BLaER1 (cell line): ENCODE data around the gene IL20RB.

ENCODE experiments used
- H3K27ac ChIP-seq: shearing (Covaris generic); formaldehyde crosslinking; 2 replicates; pipeline ENCODE4 v1.8.1; 2022
- H3K27me3 ChIP-seq: shearing (Covaris generic); formaldehyde crosslinking; 2 replicates; pipeline ENCODE4 v1.8.1; 2022
- H3K36me3 ChIP-seq: shearing (Covaris generic); formaldehyde crosslinking; 2 replicates; pipeline ENCODE4 v1.8.1; 2022
- H3K4me1 ChIP-seq: shearing (Covaris generic); formaldehyde crosslinking; 2 replicates; pipeline ENCODE4 v1.8.1; 2022
- H3K4me2 ChIP-seq: shearing (Covaris generic); formaldehyde crosslinking; 2 replicates; pipeline ENCODE4 v1.8.1; 2022
- H3K4me3 ChIP-seq: shearing (Covaris generic); formaldehyde crosslinking; 2 replicates; pipeline ENCODE4 v1.8.1; 2022
- H3K9ac ChIP-seq: shearing (Covaris generic); formaldehyde crosslinking; 2 replicates; pipeline ENCODE4 v1.8.1; 2022
- H3K9me3 ChIP-seq: shearing (Covaris generic); formaldehyde crosslinking; 2 replicates; pipeline ENCODE4 v1.8.1; 2022
- H4K20me1 ChIP-seq: shearing (Covaris generic); formaldehyde crosslinking; 2 replicates; pipeline ENCODE4 v1.8.1; 2022
- Cebpa-rat ChIP-seq: shearing (Covaris generic); IDR thresholded peaks from 2 replicates; pipeline ENCODE4 v1.8.1; 2022

The IL20RB gene

DNA sequence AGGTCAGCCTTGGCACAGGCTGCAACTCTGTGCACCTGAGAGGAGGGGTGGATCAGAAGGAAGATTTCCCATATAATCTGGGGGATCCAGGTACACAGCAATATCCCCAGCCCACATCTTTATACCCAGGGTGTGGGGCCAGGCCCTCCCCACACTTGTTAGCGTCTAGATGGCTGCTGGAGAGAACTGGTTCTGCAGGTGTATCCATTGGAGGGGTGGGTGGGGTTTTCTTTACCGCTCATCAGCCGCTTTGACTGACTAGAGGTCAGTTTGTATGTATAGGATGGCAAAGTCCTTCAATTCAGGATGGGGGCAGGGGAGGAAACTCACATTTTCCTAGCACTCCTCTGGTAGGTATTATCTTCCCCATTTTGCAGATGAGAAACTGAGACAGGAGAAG is 92.5 kb downstream of the IL20RB start:
- Histone ChIP-seq H4K20me1 (no peaks in the 10 kb centered on the region), H3K4me2 (no peak overlapping the region), H3K9me3 (no peaks in the 10 kb centered on the region), H3K27ac (no peak overlapping the region), H3K9ac (no peak overlapping the region), H3K27me3 (no peaks in the 10 kb centered on the region), H3K4me1 (no peaks in the 10 kb centered on the region), H3K36me3 (no peaks in the 10 kb centered on the region), H3K4me3 (no peak overlapping the region)
- TF ChIP-seq Cebpa-rat = no peak

- no peak overlapping the region for H3K27ac ChIP-seq
- no peaks in the 10 kb centered on the region for H3K36me3 ChIP-seq
- no peaks in the 10 kb centered on the region for H3K9me3 ChIP-seq
- TF ChIP-seq Cebpa-rat = no peak
- no peaks in the 10 kb centered on the region for H4K20me1 ChIP-seq
- H3K4me3 ChIP-seq = no peak overlapping the region
- H3K27me3 ChIP-seq = no peaks in the 10 kb centered on the region
- no peaks in the 10 kb centered on the region for H3K4me1 ChIP-seq
- H3K9ac ChIP-seq = no peak overlapping the region
- H3K4me2 ChIP-seq = no peak overlapping the region
These were observed 94.5 kb downstream of the IL20RB start for GRCh38 chr3:137052298-137052697.
